HG02938 (cell line): Measurements from ENCODE around the gene ZNF366.

Source experiments
- ATAC-seq: cut with Tn5 transposase; IDR thresholded peaks from one replicate; pipeline ENCODE4 v1.9.1; 2021; ENCODE audit warnings: mild to moderate bottlenecking, moderate library complexity; ENCODE audit not compliant: unreplicated experiment

ZNF366 gene

DNA sequence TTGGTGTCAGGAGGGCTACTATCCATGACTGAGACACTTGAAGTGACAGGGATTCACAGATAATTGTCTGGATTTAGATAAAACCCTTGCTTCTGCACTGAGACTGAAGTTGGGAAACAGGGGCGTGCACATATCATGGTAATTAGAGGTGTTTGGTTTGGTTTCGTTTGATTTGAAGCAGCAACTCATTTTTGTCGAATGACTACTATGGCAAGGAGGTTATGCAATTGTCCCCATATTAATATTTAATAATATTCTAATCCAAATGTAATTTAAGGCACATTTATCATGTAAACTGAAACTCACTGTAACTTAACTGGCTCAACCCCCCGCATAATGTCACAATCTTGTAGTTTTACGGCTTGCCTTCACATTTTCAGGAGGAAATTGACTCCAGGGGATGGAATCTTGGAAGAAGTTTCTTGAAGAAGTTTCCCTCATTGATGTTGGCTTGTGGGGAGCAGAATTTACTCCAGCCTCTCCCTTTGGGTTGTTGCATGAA, 12.5 kb downstream of the ZNF366 start:
- no peak for ATAC-seq

- ATAC-seq = no peak
These were observed 17.7 kb downstream of the ZNF366 start for GRCh38 chr5:72489536-72489935.

GRCh38 chr5:72488756-72489155, 18.5 kb downstream of the ZNF366 start:
- ATAC-seq = no peak

DNA sequence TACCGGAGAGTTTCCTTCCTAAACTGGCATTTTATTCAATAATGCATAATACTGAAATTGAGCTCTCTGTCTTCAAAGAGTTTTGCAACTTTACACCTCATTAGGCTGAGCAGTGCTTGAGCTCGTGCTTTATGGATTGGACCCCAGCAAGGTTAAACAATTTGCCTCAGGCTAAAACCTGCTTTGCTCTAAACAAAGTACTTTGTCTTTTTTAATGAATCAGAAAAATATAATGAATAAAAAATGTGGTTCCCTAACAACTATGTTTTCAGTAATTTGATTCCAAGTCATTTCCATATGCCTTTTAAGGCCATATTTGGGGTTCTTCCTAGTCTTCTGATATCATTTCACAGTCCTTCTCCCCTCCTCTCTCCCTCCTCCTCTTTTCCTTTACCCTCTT, 20.0 kb downstream of the ZNF366 start:
- ATAC-seq = no peak

DNA sequence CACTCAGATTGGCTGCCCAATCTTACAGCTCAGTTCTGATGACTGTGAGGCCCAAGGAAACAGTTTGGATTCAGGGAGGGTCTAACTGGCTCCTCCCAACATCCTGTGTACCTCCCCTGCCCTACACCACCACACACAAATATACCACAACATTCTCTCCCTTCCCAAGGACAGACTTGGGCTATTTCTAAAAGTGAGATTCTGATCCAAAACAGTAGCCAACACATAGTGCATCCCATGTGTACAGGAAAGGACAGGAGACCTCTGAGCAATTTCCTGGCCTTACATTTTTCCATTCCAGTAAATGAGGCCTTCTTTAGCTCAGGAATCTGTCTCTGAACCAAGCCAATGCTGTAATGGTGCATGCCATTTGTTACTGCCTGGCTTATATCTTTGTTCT, 20.8 kb downstream of the ZNF366 start:
- ATAC-seq = no peak

DNA sequence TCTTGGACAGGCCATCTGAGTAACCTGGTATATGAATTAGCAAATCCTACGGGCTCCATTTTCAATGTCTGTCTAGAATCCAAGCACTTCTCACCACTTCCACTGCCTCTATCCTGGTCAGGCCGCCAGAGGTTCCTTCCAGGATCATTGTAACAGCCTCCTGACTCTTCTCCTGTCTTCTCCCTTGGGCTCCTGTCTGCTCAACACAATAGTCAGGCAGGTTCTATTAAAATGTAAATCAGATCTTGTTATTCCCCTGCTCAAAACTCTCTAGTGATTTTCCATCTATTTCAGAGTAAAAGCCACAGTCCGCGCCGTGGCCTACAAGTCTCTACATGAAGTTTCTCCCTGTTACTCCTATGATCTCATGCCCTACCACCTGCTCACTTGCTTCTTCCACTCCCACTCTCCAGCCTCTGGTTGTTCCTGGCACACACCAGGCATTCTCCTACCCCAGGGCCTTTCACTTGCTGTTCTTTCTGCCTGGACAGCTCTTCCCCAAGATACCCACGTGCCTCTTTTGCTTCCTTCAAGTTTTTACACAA, 21.7 kb downstream of the ZNF366 start:
- ATAC-seq = no peak

DNA sequence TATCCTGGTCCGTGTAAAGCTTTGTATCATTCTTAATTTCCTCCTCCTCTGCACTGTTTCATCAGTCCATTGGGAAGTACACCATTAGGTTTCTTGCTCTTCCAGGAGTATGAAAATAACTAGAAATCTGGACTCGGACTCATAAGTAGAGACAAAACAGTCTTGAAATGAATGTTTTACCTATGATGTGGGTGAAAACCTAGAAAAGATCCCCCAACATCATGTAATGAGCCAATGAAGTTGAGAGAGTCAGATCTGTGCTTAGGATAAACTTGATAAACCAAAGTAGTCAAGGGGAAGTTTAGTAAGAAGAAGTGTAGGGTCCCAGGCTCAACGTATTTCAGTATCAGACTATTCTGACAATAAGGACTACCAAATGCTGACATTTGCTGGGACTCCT, 25.2 kb downstream of the ZNF366 start:
- no peak for ATAC-seq

DNA sequence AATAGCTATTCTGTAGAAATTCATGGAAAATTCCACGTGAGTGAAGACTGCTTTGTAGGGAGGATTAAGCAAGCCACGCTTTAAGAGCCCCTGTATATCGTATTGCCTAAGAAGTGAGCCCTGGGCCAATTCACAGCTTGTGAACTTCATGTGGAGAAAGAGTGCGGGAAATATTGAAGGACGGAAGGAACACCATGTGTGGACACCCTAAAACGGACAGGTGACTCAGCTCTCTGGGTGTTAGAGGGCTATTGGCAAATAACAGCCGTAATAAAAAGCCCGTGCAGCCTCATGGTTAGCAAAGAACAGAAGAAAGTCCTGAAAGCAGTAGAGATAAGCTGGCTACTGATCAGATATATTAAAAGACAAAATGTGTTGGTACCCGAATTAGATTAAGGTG, 26.4 kb downstream of the ZNF366 start:
- ATAC-seq = no peak

GRCh38 chr5:72479921-72480320, 27.3 kb downstream of the ZNF366 start:
- ATAC-seq = no peak

- no peak for ATAC-seq
These were observed 28.5 kb downstream of the ZNF366 start for GRCh38 chr5:72478684-72479083.

- ATAC-seq = no peak
These were observed 28.9 kb downstream of the ZNF366 start for GRCh38 chr5:72478276-72478675.

DNA sequence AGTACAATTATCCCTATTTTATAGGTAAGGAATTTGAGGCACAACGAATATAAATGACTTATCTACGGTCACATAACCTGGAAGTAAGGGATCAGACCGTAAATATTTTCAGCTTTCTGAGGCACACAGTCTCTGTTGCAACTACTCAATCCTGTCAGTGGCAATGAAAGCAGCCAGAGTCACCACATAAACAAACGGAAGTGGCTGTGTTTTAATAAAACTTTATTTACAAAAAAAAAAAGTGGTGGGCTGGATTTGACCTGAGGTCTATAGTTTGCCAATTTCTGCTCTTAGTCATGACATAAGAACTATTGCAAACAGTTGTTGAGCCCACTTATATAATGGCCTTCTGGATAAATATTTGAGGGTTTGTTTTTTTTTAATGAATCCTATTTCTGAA, 29.6 kb downstream of the ZNF366 start:
- ATAC-seq = no peak

DNA sequence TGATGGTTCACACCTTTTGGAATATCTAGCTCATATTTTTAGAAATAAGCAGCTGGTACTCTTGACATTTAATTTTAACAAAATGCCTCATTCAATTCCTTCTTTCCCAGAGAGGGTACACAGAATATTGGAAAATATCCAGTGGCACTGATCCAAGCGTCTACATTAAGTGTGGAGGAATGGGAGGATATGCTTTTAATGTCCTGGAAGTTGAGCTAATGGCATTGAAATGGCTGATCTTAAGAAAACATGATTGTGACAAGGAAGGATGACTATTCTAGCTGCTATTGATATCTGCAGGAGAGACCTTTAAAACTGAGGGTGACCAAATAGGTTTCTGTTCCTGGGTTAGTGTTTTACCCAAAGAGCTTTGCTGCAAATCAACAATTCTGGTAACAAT, 30.0 kb downstream of the ZNF366 start:
- no peak for ATAC-seq

DNA sequence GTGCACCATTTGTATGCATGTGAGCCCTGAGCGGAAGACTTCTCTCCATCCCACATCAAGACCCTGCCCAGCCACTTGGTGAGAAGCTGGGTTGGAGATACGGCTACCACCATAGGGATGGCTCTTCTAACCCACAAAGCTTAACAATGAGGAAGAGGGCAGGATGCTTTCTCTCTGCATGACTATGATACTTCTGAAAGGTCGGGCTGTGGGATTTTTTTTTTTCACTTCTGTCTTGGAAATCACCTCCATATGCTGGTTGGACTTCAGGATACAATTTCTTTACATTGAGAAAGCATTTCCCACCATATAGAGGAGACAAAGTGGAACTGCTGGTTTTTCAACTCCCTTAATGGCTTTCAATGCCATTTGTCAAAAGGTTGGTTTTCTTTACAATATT, 30.5 kb downstream of the ZNF366 start:
- no peak for ATAC-seq

DNA sequence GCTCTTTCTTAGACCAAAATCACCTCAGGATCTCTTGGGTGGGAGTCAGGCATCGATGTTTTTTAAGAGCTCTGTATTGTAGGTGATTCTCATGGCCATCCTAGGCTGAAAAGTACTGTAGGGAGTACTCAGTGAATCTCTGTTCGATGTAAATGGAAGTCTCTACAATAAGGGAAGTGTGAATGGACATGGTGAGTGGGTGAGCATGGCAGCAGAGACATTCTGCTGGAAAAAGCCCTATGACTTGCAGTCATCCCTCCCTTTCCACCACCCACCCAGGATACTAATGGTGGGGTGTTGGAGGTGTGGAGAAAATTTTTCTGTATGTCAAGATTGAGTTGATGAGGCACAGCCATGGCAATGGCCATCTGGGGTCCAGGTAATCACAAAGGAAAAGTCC, 30.9 kb downstream of the ZNF366 start:
- no peak for ATAC-seq

DNA sequence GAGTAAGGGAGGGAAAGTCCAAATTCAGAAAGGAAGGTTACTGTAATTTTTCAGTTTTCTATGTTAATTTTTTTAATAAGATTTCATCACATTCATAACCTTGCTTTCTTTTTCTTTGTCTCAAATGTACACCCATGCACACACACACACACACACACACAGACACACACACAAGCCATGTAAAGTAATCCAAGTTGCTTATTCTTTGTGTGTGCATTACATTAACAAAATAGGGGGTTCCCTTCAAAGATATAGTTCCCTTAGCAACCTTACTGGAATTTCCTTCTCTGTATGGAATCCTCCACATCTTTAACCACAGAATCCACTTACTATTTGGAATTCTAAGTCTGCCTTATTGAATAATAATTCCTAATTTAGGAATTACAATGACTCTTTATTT, 32.7 kb downstream of the ZNF366 start:
- ATAC-seq = no peak

DNA sequence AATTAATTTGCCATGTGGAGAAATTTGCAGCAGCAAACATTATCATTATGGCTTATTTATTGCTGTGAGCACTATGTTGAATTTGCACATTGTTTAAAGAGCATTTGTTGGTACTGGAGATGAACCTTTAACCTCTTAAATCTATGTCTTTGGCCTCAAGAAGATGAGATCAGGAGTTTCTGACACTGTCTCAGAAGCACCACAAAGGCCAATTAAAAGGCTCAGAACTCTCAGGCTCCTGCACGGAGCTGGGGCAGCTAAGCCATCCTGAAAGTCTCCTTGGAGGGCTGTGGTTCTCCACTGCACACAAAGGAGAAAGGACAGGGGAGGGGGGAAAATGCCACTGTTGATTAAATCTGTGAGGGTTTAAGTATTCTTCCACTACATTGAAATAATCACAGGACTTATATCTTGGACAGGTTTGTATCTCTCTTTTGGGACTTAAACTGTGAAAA, 33.1 kb downstream of the ZNF366 start:
- ATAC-seq = no peak

GRCh38 chr5:72472666-72473422, 34.4 kb downstream of the ZNF366 start:
- ATAC-seq = no peak

GRCh38 chr5:72472031-72472430, 35.2 kb downstream of the ZNF366 start:
- no peak for ATAC-seq

GRCh38 chr5:72470826-72471225, 36.4 kb downstream of the ZNF366 start:
- ATAC-seq = no peak

DNA sequence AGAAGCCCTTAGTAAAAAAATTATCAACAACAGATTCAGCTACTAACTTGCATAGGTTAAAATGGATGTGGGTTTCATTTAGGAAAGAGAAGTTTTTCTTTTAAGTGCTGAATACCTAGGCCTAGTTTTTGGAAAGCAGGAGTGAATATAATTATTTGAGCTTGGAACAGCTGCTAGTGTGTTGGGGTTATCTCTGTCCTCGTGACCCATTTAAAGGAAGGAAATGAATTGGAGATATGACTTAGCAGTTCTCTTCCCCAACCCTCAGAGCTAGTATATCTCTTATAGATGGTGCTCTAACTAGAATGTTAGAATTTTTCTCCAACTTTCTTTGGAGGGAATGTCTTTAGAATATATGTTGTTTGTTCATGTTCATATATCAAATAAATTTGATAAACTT, 38.6 kb downstream of the ZNF366 start:
- ATAC-seq = no peak

- no peak for ATAC-seq
These were observed 39.2 kb downstream of the ZNF366 start for GRCh38 chr5:72468024-72468423.

DNA sequence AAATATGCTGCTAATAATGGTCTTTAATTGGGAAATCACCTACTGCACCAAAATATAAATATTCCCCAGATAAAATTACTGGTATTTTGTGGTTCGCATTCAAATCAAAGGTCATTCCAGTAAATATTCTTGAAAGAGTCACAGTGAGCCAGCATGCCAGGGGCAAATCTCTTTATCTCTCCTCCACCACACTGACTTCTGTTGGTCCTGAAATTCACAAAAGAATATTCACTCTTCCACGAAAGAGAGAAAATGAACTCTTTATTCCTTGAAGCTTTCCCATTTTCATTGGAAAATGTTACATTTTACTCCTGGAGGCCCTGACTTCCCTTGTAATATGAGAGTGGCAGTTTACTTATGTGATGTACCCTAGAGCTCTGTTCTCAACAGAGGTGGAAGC, 39.7 kb downstream of the ZNF366 start:
- no peak for ATAC-seq
